Raji (cell line): ENCODE data around the gene NID1.

Experiments
- POLR2A ChIP-seq: IDR thresholded peaks from 2 replicates; pipeline ENCODE4 v1.6.1; 2011; ENCODE audit warnings: low read depth, low read length, control low read depth; ENCODE audit not compliant: insufficient read depth

Gene NID1

DNA sequence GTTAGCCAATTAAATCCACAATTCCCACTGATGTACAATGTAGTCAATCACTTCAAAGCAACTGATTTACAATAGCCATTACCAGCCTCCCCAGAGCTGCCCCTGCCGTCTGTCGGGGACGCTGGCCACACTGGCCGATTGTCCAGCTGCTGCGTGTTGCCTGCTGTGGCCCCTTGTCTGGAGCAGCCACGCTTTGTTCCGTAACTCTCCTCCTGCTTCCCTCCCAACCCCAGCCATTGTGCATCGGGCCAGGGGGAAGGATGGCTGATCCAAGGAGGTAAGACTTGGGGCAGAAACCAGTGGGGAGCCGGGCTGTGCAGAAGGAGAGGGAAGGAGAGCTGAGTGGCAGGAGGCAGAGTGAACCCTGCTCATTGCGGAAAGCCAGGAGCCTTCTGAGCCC, 114.6 kb downstream of the NID1 start:
- no peak for TF ChIP-seq POLR2A

DNA sequence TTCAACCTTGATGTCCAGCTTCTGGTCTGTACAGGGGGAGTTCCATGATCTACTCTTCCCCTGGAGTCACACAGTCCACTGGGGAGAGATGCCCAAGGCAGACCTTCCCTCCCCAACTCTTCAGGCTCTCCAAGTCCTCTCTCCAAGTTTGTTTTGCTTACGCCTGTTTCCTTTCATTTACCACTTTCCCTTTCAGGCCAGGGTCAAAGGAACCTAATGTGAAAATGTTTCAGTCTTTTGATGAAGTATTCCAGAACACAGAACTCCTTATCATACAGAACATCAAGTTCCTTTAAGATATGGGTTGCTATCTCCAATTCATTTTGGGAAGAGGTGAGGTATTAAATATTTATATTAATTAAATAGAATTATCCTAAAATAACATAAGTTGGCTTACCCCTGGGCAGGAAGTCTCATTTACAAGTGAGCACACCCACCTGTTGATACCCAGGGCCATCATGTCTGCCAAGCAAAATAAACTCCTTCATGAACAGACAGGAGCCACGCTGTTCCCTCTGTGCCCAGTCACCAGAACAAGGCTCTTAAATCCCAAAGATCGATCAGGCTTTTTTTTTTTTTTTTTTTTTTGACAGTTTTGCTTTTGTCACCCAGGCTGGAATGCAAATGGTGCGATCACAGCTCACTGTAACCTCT, 116.0 kb downstream of the NID1 start:
- no peak for TF ChIP-seq POLR2A

DNA sequence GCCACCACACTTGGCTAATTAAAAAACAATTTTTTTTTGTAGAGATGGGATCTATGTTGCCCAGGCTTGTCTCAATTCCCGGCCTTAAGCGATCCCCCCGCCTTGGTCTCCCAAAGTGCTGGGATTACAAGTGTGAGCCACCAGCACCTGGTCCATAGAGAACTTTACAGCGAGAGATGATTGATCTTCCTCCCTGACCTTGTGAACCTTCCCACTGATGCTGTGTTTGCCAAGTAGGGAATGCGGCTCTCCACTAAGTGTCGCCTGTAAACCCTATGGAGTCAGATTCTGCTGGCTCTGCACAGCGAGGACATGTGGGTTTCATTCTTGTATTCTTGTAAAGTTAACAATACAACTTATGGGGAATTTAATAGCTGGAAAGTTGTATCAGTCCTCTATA, 116.9 kb downstream of the NID1 start:
- no peak for TF ChIP-seq POLR2A

DNA sequence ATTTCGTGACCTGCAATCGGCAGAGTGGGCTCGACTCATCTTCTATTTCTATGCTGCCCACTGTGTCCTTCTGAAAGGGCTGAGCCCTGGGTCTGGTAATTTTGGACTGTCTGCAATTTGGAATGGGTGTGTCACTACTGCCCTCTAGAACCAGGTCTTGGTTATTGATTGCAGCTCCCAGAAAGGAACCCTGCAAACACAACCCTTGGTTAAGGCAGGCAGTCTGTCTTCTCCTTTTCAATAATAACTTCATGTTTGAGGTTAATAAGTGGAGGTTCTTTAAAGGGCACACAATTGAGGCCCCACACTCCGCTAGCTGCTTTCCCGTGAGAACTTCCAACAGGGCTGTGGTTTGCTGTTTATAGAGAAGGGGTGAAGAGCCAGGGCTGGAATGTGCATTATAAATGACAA, 118.3 kb downstream of the NID1 start:
- TF ChIP-seq POLR2A, result no peak

DNA sequence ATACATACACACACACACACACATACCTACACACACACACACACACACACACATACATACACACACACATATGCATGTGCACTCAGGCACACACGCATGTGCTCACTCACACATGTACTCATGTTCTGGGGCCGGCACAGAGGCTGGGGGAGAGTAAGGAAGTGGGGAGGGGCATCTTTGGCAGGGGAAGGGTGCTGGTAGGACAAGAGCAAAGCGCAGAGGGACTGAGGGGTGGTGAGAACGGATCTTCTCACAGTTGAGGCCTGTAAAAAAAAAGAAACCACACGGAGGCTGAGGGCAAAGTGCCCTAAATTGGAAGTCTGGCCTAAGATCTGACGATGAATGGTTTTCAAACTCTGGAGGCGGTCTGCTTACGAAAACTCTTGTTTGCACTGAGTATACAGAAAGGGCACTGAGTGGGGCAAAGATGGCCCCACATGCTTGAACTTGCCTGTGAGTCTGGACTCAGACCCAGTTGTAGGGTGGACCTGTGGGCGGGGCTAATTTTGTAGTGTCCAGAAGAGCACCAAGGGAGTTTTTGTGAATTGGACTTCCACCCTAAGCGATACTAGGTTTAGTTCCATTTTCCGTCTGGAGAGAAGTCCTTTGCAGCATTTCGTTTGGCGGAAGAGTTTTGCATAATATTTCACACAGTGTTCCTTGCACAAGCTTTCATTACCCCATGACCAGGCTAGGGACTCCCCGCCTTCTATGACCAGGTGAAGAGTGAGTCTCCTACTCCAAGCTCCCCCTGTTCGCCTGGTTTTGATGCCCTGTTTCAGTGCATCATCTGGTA, 118.9 kb downstream of the NID1 start:
- TF ChIP-seq POLR2A, result no peak

DNA sequence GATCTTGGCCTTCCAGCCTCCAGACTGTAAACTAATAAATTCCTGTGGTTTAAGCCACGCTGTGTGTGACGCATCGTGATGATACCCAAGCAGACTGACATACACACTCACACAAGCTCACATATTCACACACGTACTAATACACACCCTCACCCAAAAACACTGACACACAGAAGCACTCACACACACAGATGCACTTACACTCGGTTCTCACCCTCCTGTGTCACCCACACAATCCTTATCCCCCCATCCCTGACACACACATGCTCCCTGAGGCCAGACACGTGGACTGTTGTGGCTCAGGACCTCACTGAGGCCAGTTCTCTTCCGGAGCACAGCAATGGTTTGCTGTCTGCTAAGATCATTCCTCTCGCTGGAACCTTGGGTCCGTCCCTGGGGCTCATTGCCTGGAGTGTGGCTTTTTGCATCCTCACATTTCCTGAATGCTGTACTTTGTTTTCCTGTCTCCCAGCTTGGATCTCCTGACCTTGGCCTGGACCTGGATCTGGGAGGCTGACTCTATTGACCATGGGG, 121.2 kb downstream of the NID1 start:
- TF ChIP-seq POLR2A, result no peak

DNA sequence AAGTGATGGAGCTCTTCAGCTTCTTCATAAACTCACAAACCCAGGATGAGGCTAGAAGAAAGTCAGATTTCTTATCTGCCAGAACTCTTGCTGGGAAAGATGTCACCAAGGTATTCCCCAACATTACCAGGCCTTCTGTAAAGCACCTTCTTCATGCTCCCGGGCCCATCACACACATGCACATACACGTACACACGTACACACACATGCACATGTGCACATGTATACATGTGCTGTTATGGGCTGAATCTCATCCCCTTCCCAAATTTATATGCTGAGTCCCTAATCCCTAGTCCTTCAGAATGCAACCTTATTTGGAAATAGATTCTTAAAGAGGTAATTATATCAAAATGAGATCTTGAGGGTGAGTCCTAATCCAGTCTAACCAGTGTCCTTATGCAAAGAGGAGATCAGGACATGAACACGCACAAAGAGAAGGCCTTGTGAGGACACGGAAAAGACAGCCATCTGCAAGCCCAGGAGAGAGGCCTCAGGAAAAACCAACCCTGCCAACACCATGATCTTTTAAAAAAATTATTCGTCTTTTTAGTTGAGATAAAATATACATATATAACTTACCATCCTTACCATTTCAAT, 121.8 kb downstream of the NID1 start:
- no peak for TF ChIP-seq POLR2A

DNA sequence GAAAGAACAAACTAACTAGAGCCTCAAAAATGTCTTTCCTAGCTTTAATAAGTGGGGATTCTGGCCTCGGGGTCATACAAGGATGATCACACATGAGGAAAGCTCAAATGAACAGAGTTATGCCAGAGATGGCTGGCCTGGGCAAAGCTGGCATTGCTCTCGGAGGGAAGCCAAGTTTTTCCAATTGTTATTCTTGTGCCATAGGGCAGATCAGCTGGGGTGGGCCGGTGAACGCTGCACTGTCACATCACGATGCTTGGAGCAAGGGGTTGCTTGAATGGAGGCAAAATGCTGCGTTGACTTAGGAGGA, 122.3 kb downstream of the NID1 start:
- no peak for TF ChIP-seq POLR2A

DNA sequence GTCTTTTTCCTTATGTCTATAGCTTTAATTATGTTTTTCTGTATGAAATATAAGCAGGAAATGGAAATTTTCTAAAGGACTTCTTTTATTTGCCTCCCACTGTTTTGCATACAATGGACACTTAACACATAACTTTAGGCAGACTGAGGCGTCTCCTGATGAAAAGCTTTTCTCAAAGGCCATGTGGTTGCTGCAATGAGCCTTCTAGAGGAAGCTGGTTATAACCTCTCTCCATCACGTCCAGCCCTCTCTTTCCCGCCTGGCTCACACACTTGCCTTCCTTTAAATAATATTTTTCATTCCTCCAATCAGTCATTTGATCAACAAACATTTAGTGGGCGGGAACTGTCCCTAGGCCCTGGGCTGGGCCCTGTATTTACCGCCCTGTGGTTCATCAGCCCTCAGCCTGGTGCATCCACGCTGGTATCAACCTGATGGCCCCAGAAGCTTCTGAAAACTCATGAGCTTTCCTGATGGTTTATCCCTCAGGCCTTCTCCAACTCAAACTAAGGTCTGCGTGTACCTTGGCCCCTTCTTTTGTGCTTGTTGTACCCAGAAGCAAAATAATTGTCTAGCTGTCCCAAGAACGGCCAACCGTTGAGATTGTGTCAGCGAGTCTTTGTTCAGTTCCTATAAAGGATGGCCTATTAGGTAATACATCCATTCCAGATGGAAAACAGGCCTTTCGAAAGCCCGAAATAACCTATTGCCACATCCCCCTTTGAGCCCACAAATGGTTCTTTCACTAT, 122.8 kb downstream of the NID1 start:
- no peak for TF ChIP-seq POLR2A

DNA sequence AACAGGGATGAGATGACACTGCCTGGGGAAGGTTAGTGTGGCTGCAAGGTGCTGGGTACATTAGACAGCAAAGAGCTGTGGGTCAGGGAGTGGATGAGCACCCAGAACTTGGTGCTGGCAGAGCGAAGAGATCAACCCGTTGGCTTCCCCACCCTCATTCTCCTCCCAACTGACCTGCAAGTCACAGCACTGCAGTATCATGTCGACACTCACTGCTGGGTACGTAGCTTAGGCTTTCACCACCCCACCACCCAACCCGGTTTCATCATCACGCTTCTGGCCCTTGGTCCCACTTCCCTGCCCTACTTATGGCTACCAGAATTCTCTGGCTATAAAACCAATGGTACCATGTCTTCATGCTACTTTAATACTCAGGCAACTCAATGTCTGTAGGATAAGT, 124.6 kb downstream of the NID1 start:
- TF ChIP-seq POLR2A, result no peak

DNA sequence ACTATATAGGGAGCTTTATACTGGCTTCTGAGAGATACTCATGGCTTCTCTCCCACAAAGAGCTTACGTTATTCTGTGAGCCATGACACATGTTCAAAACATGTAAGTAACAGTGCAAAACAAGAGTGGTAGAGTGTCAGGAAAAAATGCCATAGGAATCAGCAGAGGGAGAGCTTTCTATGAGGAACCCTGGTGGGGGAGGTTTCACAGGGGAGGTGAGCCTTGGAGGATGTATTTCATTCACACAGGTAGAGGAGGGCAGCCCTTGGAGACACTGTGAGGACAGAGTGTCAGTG, 125.5 kb downstream of the NID1 start:
- no peak for TF ChIP-seq POLR2A

DNA sequence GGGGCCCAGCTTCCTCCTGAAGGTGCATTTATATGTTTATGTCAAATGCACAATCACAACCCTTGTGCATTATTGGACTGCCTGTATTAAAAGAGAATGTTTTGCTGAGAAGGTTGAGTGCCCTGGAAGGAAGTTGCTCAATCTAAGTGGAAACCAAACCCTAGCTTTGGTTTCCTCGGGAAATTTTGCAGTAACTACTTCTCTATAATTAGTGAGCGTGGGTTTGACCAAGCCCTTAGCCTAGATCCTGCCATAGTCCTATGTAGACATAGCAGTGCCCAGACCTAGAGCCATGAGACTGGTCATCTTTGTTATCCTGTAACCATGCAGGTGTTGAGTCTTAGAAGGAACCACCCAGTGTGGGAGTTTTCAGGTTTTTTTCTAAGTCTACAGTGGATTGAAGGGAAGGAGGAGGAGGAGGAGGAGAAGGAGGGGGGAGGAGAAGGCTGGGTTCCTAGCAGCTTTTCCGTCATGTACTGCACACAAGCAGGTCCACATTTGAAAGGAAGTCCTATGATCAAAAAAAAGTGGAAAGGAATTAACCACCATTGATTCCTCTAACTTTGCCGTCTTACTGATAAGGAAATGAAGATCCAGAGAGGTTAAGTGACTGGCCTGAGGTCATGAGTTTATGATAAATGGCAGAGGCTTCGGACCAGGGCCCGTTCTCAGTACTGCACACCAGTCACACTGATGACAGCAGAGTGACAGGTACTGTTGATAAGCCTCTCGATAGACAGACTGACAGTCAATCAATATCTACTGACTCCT, 126.0 kb downstream of the NID1 start:
- TF ChIP-seq POLR2A, result no peak

DNA sequence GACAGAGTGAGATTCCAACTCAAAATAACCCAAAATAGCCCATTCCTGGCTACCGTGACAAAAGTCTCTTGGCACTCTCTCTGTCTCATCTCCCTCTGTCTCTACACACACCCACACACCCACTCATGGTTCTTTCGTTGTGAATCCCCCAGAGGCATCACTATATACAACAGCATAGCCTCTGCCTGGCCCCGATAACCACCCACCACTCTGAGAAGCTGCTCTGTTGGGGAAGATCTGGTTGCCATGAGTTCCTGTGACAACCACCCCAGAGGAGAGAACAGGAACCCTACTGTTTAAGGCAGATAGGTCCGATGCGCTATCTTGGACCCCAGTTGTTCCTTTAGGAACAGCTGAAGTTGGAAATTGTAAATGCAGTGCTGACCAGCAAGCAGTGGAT, 127.8 kb downstream of the NID1 start:
- TF ChIP-seq POLR2A, result no peak

DNA sequence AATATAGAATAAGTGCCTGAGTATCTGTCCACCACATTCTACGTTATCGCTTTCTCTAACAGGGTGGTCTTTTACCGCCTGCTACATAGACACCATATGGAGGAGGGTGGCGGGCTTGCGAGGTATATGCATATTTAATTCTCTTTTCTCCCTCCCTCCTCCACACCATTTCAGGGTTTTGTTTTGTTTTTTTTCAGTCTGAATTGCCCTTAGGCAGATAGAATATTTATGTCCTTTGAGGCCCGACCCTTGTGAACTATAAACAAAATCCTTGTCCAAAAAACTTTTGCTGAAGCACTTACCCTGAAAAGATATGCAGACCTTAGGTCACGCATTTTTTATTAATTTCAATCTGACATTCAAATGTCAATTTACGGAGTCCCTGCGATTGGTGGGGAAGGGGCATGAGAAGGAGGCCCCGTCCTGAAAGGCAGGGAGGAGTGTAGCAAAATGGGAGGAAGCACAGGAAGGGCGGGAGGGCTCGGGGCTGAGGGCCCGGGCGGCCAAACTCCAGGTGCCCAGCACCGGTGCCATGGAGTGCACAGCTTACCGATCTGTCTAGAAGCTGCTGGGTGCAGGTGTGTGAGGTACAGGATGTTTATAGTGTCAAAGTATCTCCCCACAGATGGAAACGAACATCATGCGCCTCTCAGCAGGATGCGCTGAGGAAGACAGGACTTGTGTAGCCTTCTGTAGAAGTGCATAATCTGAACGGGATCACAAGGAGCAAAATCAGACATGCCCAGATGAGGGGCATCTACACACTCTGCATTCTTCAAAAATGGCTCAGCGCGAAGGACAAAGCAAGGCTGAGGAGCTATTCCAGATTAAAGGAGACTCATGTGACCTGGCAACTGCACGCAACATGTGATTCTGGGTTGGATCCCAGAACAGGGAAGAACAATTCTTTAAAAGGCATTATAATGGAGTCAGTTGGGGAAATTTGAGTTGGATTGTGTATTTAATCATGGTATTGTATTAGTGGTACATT, 129.4 kb downstream of the NID1 start:
- no peak for TF ChIP-seq POLR2A
